Esophagus muscularis mucosa (tissue), 3 donors: ENCODE measurements around the gene DLGAP4.

ENCODE experiments used
- CTCF ChIP-seq, 3 experiments: fragments of 200-600 bp in 2 of 3; fragments of 450-650 bp in 1 of 3; sonication (generic) in 2 of 3; IDR thresholded peaks; one replicate each; pipeline ENCODE4 v1.5.1; 2017 to 2019; ENCODE audit warnings: antibody characterized with exemption in 3 of 3, mild to moderate bottlenecking in 2 of 3, moderate library complexity in 1 of 3
- POLR2A ChIP-seq: fragments of 450-650 bp; IDR thresholded peaks from one replicate; pipeline ENCODE4 v1.6.1; 2017; ENCODE audit warnings: antibody characterized with exemption, moderate library complexity, mild to moderate bottlenecking, low read depth

- TF ChIP-seq POLR2A = no peak
- no peak for TF ChIP-seq CTCF (IDR thresholded peaks at IDR 0.05)
Observed at GRCh38 chr20:36279776-36280175, 26.4 kb upstream of the DLGAP4 start.
